H1 (cell line): Measurements from ENCODE around the gene SEC14L3.

Source experiments
- POLR2A ChIP-seq, 2 experiments: IDR thresholded peaks; 1 replicate in 1 of 2; 2 replicates in 1 of 2; pipeline ENCODE4 v1.6.1; 2011; ENCODE audit warnings: low read depth in 2 of 2, low read length in 2 of 2, mild to moderate bottlenecking in 2 of 2; ENCODE audit errors: control extremely low read depth in 1 of 2
- TF ChIP-seq, protein P1 (sequence below): IDR thresholded peaks from 2 replicates; pipeline ENCODE4 v1.6.1; 2012; ENCODE audit warnings: low read length, inconsistent platforms
- TF ChIP-seq, protein P2 (sequence below): IDR thresholded peaks from 2 replicates; pipeline ENCODE4 v1.6.1; 2012; ENCODE audit warnings: inconsistent platforms

DNA sequence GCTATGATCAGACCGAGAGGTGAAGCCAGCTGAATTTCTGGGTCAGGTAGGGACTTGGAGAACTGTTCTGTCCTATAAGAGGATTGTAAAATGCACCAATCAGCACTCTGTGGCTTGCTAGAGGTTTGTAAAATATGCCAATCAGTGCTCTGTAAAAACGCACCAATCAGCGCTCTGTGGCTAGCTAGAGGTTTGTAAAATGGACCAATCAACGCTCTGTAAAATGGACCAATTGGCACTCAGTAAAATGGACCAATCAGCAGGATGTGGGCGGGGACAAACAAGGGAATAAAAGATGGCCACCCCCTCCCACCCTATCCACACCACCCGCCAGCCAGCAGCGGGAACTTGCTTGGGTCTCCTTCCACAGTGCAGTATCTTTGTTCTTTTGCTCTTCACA lies 40.1 kb upstream of the SEC14L3 start:
- TF ChIP-seq, protein P1, sequence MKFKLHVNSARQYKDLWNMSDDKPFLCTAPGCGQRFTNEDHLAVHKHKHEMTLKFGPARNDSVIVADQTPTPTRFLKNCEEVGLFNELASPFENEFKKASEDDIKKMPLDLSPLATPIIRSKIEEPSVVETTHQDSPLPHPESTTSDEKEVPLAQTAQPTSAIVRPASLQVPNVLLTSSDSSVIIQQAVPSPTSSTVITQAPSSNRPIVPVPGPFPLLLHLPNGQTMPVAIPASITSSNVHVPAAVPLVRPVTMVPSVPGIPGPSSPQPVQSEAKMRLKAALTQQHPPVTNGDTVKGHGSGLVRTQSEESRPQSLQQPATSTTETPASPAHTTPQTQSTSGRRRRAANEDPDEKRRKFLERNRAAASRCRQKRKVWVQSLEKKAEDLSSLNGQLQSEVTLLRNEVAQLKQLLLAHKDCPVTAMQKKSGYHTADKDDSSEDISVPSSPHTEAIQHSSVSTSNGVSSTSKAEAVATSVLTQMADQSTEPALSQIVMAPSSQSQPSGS: no peak
- TF ChIP-seq, protein P2, sequence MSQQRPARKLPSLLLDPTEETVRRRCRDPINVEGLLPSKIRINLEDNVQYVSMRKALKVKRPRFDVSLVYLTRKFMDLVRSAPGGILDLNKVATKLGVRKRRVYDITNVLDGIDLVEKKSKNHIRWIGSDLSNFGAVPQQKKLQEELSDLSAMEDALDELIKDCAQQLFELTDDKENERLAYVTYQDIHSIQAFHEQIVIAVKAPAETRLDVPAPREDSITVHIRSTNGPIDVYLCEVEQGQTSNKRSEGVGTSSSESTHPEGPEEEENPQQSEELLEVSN: no peak
- no peak for TF ChIP-seq POLR2A (IDR thresholded peaks at IDR 0.05; ENCODE audit: control extremely low read depth in 1 of 2, low read depth in 2 of 2, low read length in 2 of 2)
